ENCODE data around the gene ACTN2.

Gene ACTN2

DNA sequence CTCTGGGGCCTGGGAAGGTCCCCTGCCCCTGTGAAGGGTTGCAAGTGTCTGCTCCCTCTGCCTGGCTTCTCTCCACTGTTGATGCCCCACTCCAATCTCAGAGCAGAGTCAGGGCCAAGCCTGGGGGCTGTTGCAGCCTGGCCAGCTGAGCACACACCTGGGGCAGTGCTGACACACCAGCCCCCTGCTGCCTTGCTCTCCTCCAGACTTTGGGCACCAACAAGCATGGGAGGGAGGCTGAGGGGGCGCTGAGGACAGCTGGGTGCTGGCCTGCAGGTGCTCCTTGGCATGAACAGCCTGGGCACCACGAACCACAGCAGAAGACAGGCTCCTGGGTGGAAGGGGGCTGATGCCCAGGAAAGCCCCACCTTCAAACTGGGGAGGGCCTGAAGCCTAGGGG lies 99.2 kb downstream of the ACTN2 start:
- no peak for DNase-seq

- DNase-seq: no peak
Measured at GRCh38 chr1:236786453-236786852, 100.2 kb downstream of the ACTN2 start.

DNA sequence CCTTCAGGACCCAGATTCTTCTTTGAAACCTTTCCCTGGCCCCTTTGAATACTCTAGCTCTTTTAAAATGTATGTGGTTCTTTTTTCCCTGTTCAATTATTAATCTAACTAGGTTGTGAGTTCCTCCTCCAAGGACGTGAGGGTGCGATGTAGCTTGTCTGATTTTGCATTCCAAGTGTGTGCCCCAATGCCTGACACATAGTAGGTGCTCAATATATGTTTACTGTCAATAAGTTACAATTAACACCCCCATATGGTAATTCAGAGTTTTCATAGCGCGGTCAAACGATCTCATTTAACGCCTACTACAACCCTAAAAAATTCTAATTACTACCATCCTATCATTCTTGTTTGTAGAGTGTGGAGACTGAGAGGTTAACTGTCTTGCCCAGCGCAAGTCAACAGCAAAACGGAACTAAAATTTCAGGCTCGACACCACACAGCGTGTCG lies 108.3 kb downstream of the ACTN2 start:
- no peak for DNase-seq

- DNase-seq: peak; percentile 94
Measured at GRCh38 chr1:236795035-236795756, 108.9 kb downstream of the ACTN2 start, which contains the start of gene MTR. TSS of gene MTR (plus strand) at chr1:236795292. CDS start at chr1:236795704, 412 bp downstream.

- DNase-seq: peak; percentile 66
Measured at GRCh38 chr1:236795757-236796667, 109.7 kb downstream of the ACTN2 start.

DNA sequence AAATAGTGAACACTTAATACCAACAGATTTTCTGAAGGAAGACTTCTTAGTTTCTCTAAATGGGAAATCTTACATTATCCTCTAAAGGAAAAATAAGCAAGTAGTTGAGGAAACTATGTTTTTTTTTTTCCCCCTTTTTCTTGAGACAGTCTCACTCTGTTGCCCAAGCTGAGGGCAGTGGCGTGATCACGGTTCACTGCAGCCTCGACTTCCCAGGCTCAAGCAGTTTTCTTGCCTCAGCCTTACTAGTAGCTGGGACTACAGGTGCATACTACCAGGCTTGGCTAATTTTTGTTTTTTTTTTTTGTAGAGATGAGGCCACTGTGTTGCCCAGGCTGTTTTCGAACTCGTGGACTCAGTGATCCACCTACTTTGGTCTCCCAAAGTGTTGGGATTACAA lies 112.7 kb downstream of the ACTN2 start:
- DNase-seq: no peak

- DNase-seq: no peak
Measured at GRCh38 chr1:236800002-236800620, 113.8 kb downstream of the ACTN2 start.

GRCh38 chr1:236800623-236801022 lies 114.3 kb downstream of the ACTN2 start:
- DNase-seq: no peak

DNA sequence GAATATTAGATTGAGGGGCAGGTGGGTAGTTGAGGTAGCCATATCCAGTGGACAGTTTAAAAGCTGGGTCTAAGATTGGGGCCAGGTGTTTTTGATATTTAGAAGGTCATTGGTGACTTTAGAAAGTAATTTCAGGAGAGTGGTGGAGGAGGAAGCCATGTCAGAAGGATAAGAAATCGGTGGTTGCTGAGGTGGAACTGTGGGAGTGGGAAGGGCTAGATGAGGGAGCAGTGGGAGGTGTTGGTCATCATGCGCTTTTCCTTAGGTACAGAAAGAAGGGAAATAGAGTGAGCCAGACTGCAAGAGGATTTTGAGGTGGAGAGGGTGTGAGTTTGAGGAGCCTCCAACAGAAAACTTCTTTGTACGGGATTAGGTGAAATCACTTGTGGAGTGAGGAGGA lies 116.0 kb downstream of the ACTN2 start:
- no peak for DNase-seq

DNA sequence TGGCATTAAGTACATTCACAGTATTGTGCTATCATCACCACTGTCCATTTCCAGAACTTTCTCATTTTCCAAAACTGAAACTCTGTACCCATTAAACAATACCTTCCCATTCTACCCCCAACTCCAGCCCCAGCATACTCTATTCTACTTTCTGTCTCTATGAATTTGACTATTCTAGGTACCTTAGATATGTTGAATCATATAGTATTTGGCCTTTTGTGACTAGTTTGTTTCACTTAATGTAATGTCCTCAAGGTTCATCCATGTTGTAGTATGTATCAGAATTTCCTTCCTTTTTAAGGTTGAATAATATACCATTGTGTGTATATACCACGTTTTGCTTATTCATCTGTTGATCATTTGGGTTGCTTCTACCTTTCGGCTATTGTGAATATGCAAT lies 120.3 kb downstream of the ACTN2 start:
- DNase-seq: no peak

DNA sequence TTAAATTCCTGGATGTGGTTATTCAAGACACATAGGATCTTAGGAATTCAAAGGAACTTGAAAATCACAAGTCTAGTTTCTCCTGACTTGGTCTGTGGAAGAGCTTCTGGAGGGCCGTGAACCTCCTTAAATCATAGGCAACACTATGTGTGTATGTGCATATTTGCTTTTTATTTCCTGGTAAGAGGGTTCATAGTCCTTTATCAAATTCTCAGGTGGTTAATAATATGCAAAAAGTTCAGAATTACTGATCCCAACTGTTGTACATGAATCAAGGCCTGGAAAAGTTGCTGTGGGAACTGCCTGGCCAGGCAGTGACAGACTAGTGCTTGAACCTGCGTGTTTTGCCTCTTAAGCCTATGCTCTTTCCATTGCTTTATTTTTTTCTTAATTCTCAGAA lies 121.7 kb downstream of the ACTN2 start:
- no peak for DNase-seq

DNA sequence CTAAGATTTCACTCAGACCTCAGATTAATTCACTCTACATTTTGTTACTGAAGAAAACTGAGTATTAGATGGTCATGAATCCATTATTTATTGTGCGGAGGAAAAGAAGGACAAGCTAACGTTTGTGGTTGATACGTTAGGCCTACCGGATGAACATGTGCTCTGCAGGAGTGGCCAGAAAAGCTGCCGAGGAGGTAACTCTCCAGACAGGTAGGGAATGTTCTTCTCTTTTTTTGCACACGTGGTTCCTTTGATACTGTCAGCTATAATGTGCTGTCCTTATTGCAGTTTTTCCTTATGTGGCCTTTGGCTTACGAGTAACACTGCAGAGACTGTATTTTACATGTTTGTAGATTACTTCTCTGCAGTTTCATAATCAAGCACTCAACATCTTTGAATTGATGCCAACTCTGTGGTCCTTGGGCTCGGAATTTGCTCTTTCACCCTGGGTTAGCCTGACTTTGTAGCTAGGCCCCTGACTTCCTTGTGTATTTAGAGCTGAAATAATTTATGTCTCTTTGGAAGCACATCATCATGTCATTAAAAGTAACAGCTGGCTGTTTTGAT lies 122.3 kb downstream of the ACTN2 start:
- no peak for DNase-seq

GRCh38 chr1:236809148-236809547 lies 122.8 kb downstream of the ACTN2 start:
- no peak for DNase-seq

DNA sequence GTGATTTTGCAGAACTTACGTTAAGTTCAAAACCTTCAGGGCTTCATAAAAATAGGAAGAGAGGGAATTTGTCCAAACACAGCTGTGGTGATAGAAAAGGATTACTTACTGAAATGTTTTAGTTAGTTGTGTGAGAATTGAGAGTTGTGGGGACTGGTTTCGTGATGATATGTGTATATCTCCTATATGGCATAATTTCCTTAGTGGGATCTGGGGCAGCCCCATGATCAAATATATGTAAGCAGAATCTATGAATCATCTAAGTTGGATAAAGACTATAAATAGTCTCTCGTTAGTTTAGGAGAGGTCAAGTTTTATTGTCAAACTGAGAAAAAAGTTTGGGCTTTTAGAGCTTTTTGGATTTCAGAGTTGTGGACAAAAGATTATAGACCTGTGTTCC lies 123.7 kb downstream of the ACTN2 start:
- DNase-seq: no peak

DNA sequence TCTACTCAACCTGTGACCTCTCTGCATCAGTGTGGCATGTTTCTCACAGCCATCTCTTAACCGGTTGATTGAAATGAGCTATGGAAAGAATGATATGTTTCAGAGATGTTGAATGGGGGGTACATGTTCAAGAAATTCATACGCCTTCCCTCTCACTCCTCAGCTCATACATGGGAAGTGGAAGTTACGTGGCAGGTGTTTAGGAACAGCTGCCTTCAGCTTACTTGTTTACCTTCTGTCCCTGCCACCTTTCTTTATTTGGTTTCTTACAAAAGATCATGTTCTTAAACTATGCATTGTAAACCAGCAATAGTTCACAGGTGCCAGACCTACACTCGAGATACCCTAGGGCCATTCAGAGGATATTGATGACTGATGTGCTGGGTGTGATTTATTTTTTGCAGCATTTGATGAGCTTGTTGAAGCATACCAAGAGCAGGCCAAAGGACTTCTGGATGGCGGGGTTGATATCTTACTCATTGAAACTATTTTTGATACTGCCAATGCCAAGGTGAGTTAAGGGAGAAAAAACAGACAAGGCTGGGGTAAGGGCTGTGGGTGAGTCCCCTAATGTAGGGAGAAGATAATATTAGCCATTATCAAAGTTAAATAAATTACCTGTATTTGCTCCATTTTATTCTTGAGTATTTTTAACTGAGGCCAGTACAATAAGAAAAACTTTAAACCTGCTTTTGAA lies 126.2 kb downstream of the ACTN2 start:
- DNase-seq: no peak
